HG02938 (cell line): ENCODE data around the gene NPEPPS.
"Not testable (repeated sequence)": the region's sequence is repeated elsewhere in the genome, so short reads cannot be mapped to it uniquely, and the experiment has no call there.

ENCODE experiments used
- ATAC-seq: cut with Tn5 transposase; IDR thresholded peaks from one replicate; pipeline ENCODE4 v1.9.1; 2021; ENCODE audit warnings: mild to moderate bottlenecking, moderate library complexity; ENCODE audit not compliant: unreplicated experiment

Gene NPEPPS

GRCh38 chr17:47561698-47562405 is 30.9 kb downstream of the NPEPPS start:
- not testable (repeated sequence) for ATAC-seq

- ATAC-seq, result not testable (repeated sequence)
Measured at GRCh38 chr17:47562406-47562705, 31.4 kb downstream of the NPEPPS start.

- not testable (repeated sequence) for ATAC-seq
Measured at GRCh38 chr17:47567261-47567660, 36.4 kb downstream of the NPEPPS start.

- not testable (repeated sequence) for ATAC-seq
Measured at GRCh38 chr17:47572561-47572960, 41.7 kb downstream of the NPEPPS start.

GRCh38 chr17:47582416-47582815 is 51.5 kb downstream of the NPEPPS start:
- not testable (repeated sequence) for ATAC-seq

- ATAC-seq, result not testable (repeated sequence)
Measured at GRCh38 chr17:47586378-47587055, 55.6 kb downstream of the NPEPPS start.

GRCh38 chr17:47593522-47593921 is 62.6 kb downstream of the NPEPPS start:
- not testable (repeated sequence) for ATAC-seq

GRCh38 chr17:47603830-47604597 is 73.1 kb downstream of the NPEPPS start:
- no peak for ATAC-seq

GRCh38 chr17:47604598-47604927 is 73.7 kb downstream of the NPEPPS start:
- ATAC-seq, result no peak

GRCh38 chr17:47605011-47605410 is 74.1 kb downstream of the NPEPPS start:
- no peak for ATAC-seq

- ATAC-seq, result no peak
Measured at GRCh38 chr17:47607481-47607880, 76.6 kb downstream of the NPEPPS start.

- ATAC-seq, result no peak
Measured at GRCh38 chr17:47611372-47612350, 80.8 kb downstream of the NPEPPS start.

- ATAC-seq, result no peak
Measured at GRCh38 chr17:47615766-47616424, 85.0 kb downstream of the NPEPPS start.

- ATAC-seq, result no peak
Measured at GRCh38 chr17:47618410-47618809, 87.5 kb downstream of the NPEPPS start.

GRCh38 chr17:47620503-47621245 is 89.8 kb downstream of the NPEPPS start:
- no peak for ATAC-seq

- ATAC-seq, result no peak
Measured at GRCh38 chr17:47621293-47622179, 90.6 kb downstream of the NPEPPS start.

- ATAC-seq, result no peak
Measured at GRCh38 chr17:47622180-47622549, 91.3 kb downstream of the NPEPPS start.

GRCh38 chr17:47624727-47625068 is 93.8 kb downstream of the NPEPPS start:
- no peak for ATAC-seq
